Mesenchymal stem cell (in vitro differentiated cells and primary cell): ENCODE results near the gene PPP3R2.

ENCODE experiments used
- DNase-seq: peaks from one replicate; pipeline ENCODE4 v3.0.0-alpha.2; 2013
- H2AFZ ChIP-seq: one replicate; pipeline ENCODE4 v1.6.1; 2013; ENCODE audit warnings: low read depth, mild to moderate bottlenecking, control low read depth, inconsistent platforms, low read length, moderate library complexity
- H2AK5ac ChIP-seq: 2 replicates; pipeline ENCODE4 v1.6.1; 2013; ENCODE audit warnings: low read length, moderate library complexity, mild to moderate bottlenecking, inconsistent platforms; ENCODE audit not compliant: severe bottlenecking
- H2BK120ac ChIP-seq: one replicate; pipeline ENCODE4 v1.6.1; 2013; ENCODE audit warnings: low read depth, mild to moderate bottlenecking, inconsistent platforms, low read length, moderate library complexity
- H2BK12ac ChIP-seq, 2 experiments: one replicate each; pipeline ENCODE4 v1.6.1; 2013; ENCODE audit warnings: inconsistent platforms in 2 of 2, low read length in 2 of 2, mild to moderate bottlenecking in 2 of 2, moderate library complexity in 2 of 2, control low read depth in 1 of 2
- H2BK15ac ChIP-seq: one replicate; pipeline ENCODE4 v1.6.1; 2013; ENCODE audit warnings: mild to moderate bottlenecking, low read depth, inconsistent platforms; ENCODE audit not compliant: poor library complexity, severe bottlenecking
- H2BK5ac ChIP-seq: 2 replicates; pipeline ENCODE4 v1.6.1; 2013; ENCODE audit warnings: low read depth, mild to moderate bottlenecking, low read length, control low read depth, inconsistent platforms; ENCODE audit not compliant: poor library complexity, severe bottlenecking
- H3K14ac ChIP-seq, 2 experiments: one replicate each; pipeline ENCODE4 v1.6.1; 2013; ENCODE audit warnings: inconsistent platforms in 2 of 2, low read length in 2 of 2, control low read depth in 1 of 2, mild to moderate bottlenecking in 1 of 2, moderate library complexity in 1 of 2
- H3K18ac ChIP-seq, 2 experiments: one replicate each; pipeline ENCODE4 v1.6.1; 2013; ENCODE audit warnings: inconsistent platforms in 2 of 2, low read length in 2 of 2, control low read depth in 1 of 2, low read depth in 1 of 2, mild to moderate bottlenecking in 1 of 2
- H3K23ac ChIP-seq, 2 experiments: one replicate each; pipeline ENCODE4 v1.6.1; 2013; ENCODE audit warnings: inconsistent platforms in 2 of 2, low read length in 2 of 2, mild to moderate bottlenecking in 2 of 2, moderate library complexity in 2 of 2, control low read depth in 1 of 2
- H3K27ac ChIP-seq: 2 replicates; pipeline ENCODE4 v1.5.1; 2013; ENCODE audit warnings: mild to moderate bottlenecking, moderate library complexity, low read length, control low read depth, inconsistent platforms; ENCODE audit not compliant: poor library complexity, severe bottlenecking
- H3K27me3 ChIP-seq, 2 experiments: 2 replicates each; pipeline versions ENCODE4 v1.6.1 to v1.7.0; 2013; ENCODE audit warnings: low read length in 2 of 2, mild to moderate bottlenecking in 2 of 2, moderate library complexity in 2 of 2, control low read depth in 1 of 2, inconsistent platforms in 1 of 2; ENCODE audit not compliant: control insufficient read depth in 1 of 2, insufficient read depth in 1 of 2
- H3K36me3 ChIP-seq, 2 experiments: 2 replicates each; pipeline versions ENCODE4 v1.6.1 to v1.7.0; 2013; ENCODE audit warnings: low read length in 2 of 2, control low read depth in 1 of 2, inconsistent platforms in 1 of 2, low read depth in 1 of 2, mild to moderate bottlenecking in 1 of 2; ENCODE audit not compliant: insufficient read depth in 2 of 2, control insufficient read depth in 1 of 2
- H3K4ac ChIP-seq, 2 experiments: one replicate each; pipeline ENCODE4 v1.6.1; 2013; ENCODE audit warnings: inconsistent platforms in 2 of 2, low read length in 2 of 2, mild to moderate bottlenecking in 2 of 2, moderate library complexity in 2 of 2, control low read depth in 1 of 2, low read depth in 1 of 2
- H3K4me1 ChIP-seq: 2 replicates; pipeline ENCODE4 v1.6.1; 2013; ENCODE audit warnings: low read depth, low read length, control low read depth; ENCODE audit not compliant: control insufficient read depth, insufficient read depth
- H3K4me2 ChIP-seq: 2 replicates; pipeline ENCODE4 v1.6.1; 2013; ENCODE audit warnings: low read length, mild to moderate bottlenecking, inconsistent platforms; ENCODE audit not compliant: poor library complexity, severe bottlenecking
- H3K4me3 ChIP-seq, 2 experiments: 2 replicates each; pipeline versions ENCODE4 v1.5.1 to v1.7.0; 2013; ENCODE audit warnings: low read length in 2 of 2, mild to moderate bottlenecking in 2 of 2, control low read depth in 1 of 2, low read depth in 1 of 2; ENCODE audit not compliant: insufficient read depth in 1 of 2
- H3K79me1 ChIP-seq: replicated peaks from 2 replicates; pipeline ENCODE4 v1.6.1; 2013; ENCODE audit warnings: mild to moderate bottlenecking, control low read depth, low read length, inconsistent platforms; ENCODE audit not compliant: poor library complexity, severe bottlenecking
- H3K9ac ChIP-seq: 2 replicates; pipeline ENCODE4 v1.7.0; 2013; ENCODE audit warnings: mild to moderate bottlenecking, low read length, moderate library complexity
- H3K9me3 ChIP-seq: 2 replicates; pipeline ENCODE4 v1.7.0; 2013; ENCODE audit warnings: mild to moderate bottlenecking, low read length; ENCODE audit not compliant: control insufficient read depth
- H4K8ac ChIP-seq: one replicate; pipeline ENCODE4 v1.6.1; 2013; ENCODE audit warnings: inconsistent platforms, mild to moderate bottlenecking, low read length, moderate library complexity
- H4K91ac ChIP-seq: one replicate; pipeline ENCODE4 v1.6.1; 2013; ENCODE audit warnings: mild to moderate bottlenecking, low read length, inconsistent platforms
- WGBS: methylation state at CpG from one replicate; pipeline ENCODE4 v1.1.7; 2013; ENCODE audit warnings: mixed read lengths; 5-methylcytosine and 5-hydroxymethylcytosine counted together

The PPP3R2 gene

GRCh38 chr9:101574731-101575333, 19.9 kb downstream of the PPP3R2 start:
- H3K4me2 ChIP-seq = no peak overlapping the region
- H3K4me1 ChIP-seq = no peaks in the 10 kb centered on the region
- no peak overlapping the region for H3K14ac ChIP-seq
- H3K79me1 ChIP-seq = no peaks in the 10 kb centered on the region
- no peaks in the 10 kb centered on the region for H3K27me3 ChIP-seq
- no peak overlapping the region for H4K91ac ChIP-seq
- no peak overlapping the region for H3K9ac ChIP-seq
- no peak overlapping the region for H2BK12ac ChIP-seq
- no peak overlapping the region for H3K18ac ChIP-seq
- H2BK5ac ChIP-seq = no peak overlapping the region
- H2AK5ac ChIP-seq = no peak overlapping the region
- no peak overlapping the region for H4K8ac ChIP-seq
- H2BK120ac ChIP-seq = no peak overlapping the region
- no peak overlapping the region for H2AFZ ChIP-seq
- H3K23ac ChIP-seq = no peak overlapping the region
- no peak overlapping the region for H3K4ac ChIP-seq
- H3K27ac ChIP-seq = no peak overlapping the region
- H3K9me3 ChIP-seq = no peaks in the 10 kb centered on the region
- no peak for DNase-seq
- no peak overlapping the region for H3K4me3 ChIP-seq
- no peak overlapping the region for H2BK15ac ChIP-seq
- peaks cover 8 to 11% of the 10 kb centered on the region in 2 experiments for H3K36me3 ChIP-seq

- no peak overlapping the region for H2BK12ac ChIP-seq
- no peak overlapping the region for H3K23ac ChIP-seq
- H3K4me3 ChIP-seq = no peak overlapping the region
- no peak overlapping the region for H2BK15ac ChIP-seq
- H3K27me3 ChIP-seq = no peaks in the 10 kb centered on the region
- H3K4ac ChIP-seq = no peak overlapping the region
- WGBS = 33% methylated on average over 1 of the region's 2 CpGs
- H3K79me1 ChIP-seq = no peaks in the 10 kb centered on the region
- H3K14ac ChIP-seq = no peak overlapping the region
- H3K9me3 ChIP-seq = no peaks in the 10 kb centered on the region
- H2BK120ac ChIP-seq = no peak overlapping the region
- H3K27ac ChIP-seq = no peak overlapping the region
- H3K18ac ChIP-seq = no peak overlapping the region
- no peak overlapping the region for H3K4me2 ChIP-seq
- H2AFZ ChIP-seq = no peak overlapping the region
- DNase-seq = no peak
- no peak overlapping the region for H3K9ac ChIP-seq
- H4K8ac ChIP-seq = no peak overlapping the region
- no peaks in the 10 kb centered on the region for H3K4me1 ChIP-seq
- H4K91ac ChIP-seq = no peak overlapping the region
- H2AK5ac ChIP-seq = no peak overlapping the region
- H2BK5ac ChIP-seq = no peak overlapping the region
- peaks cover 12 to 29% of the 10 kb centered on the region in 2 experiments for H3K36me3 ChIP-seq
Measured at GRCh38 chr9:101572316-101572715, 22.5 kb downstream of the PPP3R2 start.

GRCh38 chr9:101571114-101571513, 23.7 kb downstream of the PPP3R2 start:
- Histone ChIP-seq H3K4me3 (no peak overlapping the region), H3K4me2 (no peak overlapping the region), H3K18ac (no peak overlapping the region), H3K36me3 (peaks cover 12 to 38% of the 10 kb centered on the region in 2 experiments), H2BK120ac (no peak overlapping the region), H2BK15ac (no peak overlapping the region), H3K23ac (no peak overlapping the region), H2AFZ (no peak overlapping the region), H3K9me3 (no peaks in the 10 kb centered on the region), H3K4ac (no peak overlapping the region), H3K79me1 (no peaks in the 10 kb centered on the region), H3K27ac (no peak overlapping the region), H3K4me1 (no peaks in the 10 kb centered on the region), H4K91ac (no peak overlapping the region), H3K14ac (no peak overlapping the region), H3K27me3 (no peaks in the 10 kb centered on the region), H4K8ac (no peak overlapping the region), H3K9ac (no peak overlapping the region), H2AK5ac (no peak overlapping the region), H2BK5ac (no peak overlapping the region), H2BK12ac (no peak overlapping the region)
- WGBS = 100% methylated on average over 1 of the region's 1 CpG
- no peak for DNase-seq

- Histone ChIP-seq H2BK15ac (no peak overlapping the region), H3K27ac (no peak overlapping the region), H2BK5ac (no peak overlapping the region), H3K4ac (no peak overlapping the region), H3K79me1 (no peaks in the 10 kb centered on the region), H3K9me3 (no peaks in the 10 kb centered on the region), H3K4me3 (no peak overlapping the region), H3K4me2 (no peak overlapping the region), H2AFZ (no peak overlapping the region), H3K27me3 (no peaks in the 10 kb centered on the region), H4K8ac (no peak overlapping the region), H3K4me1 (no peaks in the 10 kb centered on the region), H3K23ac (no peak overlapping the region), H2AK5ac (no peak overlapping the region), H2BK12ac (no peak overlapping the region), H3K9ac (no peak overlapping the region), H2BK120ac (no peak overlapping the region), H3K18ac (no peak overlapping the region), H3K36me3 (peaks cover 12 to 50% of the 10 kb centered on the region in 2 experiments), H4K91ac (no peak overlapping the region), H3K14ac (no peak overlapping the region)
- 88% methylated on average over 5 of the region's 5 CpGs for WGBS
- no peak for DNase-seq
Measured at GRCh38 chr9:101569741-101570501, 24.8 kb downstream of the PPP3R2 start.
